Neural progenitor cell (in vitro differentiated cells): ENCODE measurements around the gene MSH2. TPM values are rescaled to one million over a fixed set of nuclear protein-coding genes. Genes with fewer than 3 reads are reported as not detected.
"Not testable (repeated sequence)": the region's sequence is repeated elsewhere in the genome, so short reads cannot be mapped to it uniquely, and the experiment has no call there.

Source experiments
- DNase-seq: peaks from one replicate; pipeline ENCODE4 v3.0.0-alpha.2; 2016; ENCODE audit warnings: low spot score
- H2AFZ ChIP-seq: fragments of 200-600 bp; sonication (generic); replicated peaks from 2 replicates; pipeline ENCODE4 v1.6.1; 2016; ENCODE audit warnings: antibody characterized with exemption
- H3F3A ChIP-seq: fragments of 200-600 bp; sonication (generic); 2 replicates; pipeline ENCODE4 v1.6.1; 2016; ENCODE audit warnings: antibody characterized with exemption, low read depth
- H3K27ac ChIP-seq: fragments of 200-600 bp; sonication (generic); 2 replicates; pipeline ENCODE4 v1.5.1; 2016; ENCODE audit warnings: mild to moderate bottlenecking
- H3K27me3 ChIP-seq: fragments of 200-600 bp; sonication (generic); 2 replicates; pipeline ENCODE4 v1.6.1; 2016; ENCODE audit warnings: mild to moderate bottlenecking, moderate library complexity
- H3K36me3 ChIP-seq: fragments of 200-600 bp; sonication (generic); 2 replicates; pipeline ENCODE4 v1.5.1; 2016
- H3K4me1 ChIP-seq: fragments of 200-600 bp; sonication (generic); 2 replicates; pipeline ENCODE4 v1.6.1; 2016; ENCODE audit warnings: mixed run types
- H3K4me2 ChIP-seq: fragments of 200-600 bp; sonication (generic); 2 replicates; pipeline ENCODE4 v1.6.1; 2016
- H3K4me3 ChIP-seq: fragments of 200-600 bp; sonication (generic); 2 replicates; pipeline ENCODE4 v1.5.1; 2016
- H3K79me2 ChIP-seq: fragments of 200-600 bp; sonication (generic); 2 replicates; pipeline ENCODE4 v1.6.1; 2016; ENCODE audit warnings: low read depth
- H3K9ac ChIP-seq: fragments of 200-600 bp; sonication (generic); 2 replicates; pipeline ENCODE4 v1.6.1; 2016
- H3K9me3 ChIP-seq: fragments of 200-600 bp; sonication (generic); 2 replicates; pipeline ENCODE4 v1.5.1; 2016; ENCODE audit warnings: low read depth
- H4K20me1 ChIP-seq: fragments of 200-600 bp; sonication (generic); 2 replicates; pipeline ENCODE4 v1.6.1; 2016; ENCODE audit warnings: low read depth
- H3K27ac Mint-ChIP-seq: 3 replicates; pipeline ENCODE4 v1.8.0; 2021; ENCODE audit warnings: mixed read lengths
- H3K27me3 Mint-ChIP-seq: 2 replicates; pipeline ENCODE4 v1.8.0; 2022; ENCODE audit warnings: low read depth, mild to moderate bottlenecking, inconsistent platforms, moderate library complexity, mixed read lengths; ENCODE audit not compliant: insufficient read depth
- H3K36me3 Mint-ChIP-seq: 3 replicates; pipeline ENCODE4 v1.8.0; 2021; ENCODE audit warnings: mixed read lengths
- H3K4me1 Mint-ChIP-seq: 3 replicates; pipeline ENCODE4 v1.8.0; 2021; ENCODE audit warnings: mixed read lengths
- H3K4me3 Mint-ChIP-seq: 3 replicates; pipeline ENCODE4 v1.8.0; 2021; ENCODE audit warnings: mild to moderate bottlenecking, moderate library complexity, mixed read lengths
- H3K9me3 Mint-ChIP-seq: 3 replicates; pipeline ENCODE4 v1.8.0; 2020; ENCODE audit warnings: mixed read lengths
- CTCF ChIP-seq: fragments of 200-600 bp; sonication (generic); IDR thresholded peaks from 2 replicates; pipeline ENCODE4 v1.5.1; 2017; ENCODE audit warnings: antibody characterized with exemption, mild to moderate bottlenecking
- EZH2 ChIP-seq: fragments of 200-600 bp; sonication (generic); IDR thresholded peaks from 2 replicates; pipeline ENCODE4 v1.6.1; 2017; ENCODE audit warnings: antibody characterized with exemption, mild to moderate bottlenecking, moderate library complexity
- EZH2phosphoT487 ChIP-seq: fragments of 200-600 bp; sonication (generic); IDR thresholded peaks from 2 replicates; pipeline ENCODE4 v1.6.1; 2017; ENCODE audit warnings: antibody characterized with exemption
- total RNA-seq: library from RNA; depleted of rRNA; stranded (reverse); fragments of >200 nt; gene quantifications from 2 replicates; pipeline ENCODE4 v1.2.3, GENCODE V29; 2015; ENCODE audit warnings: low replicate concordance

The MSH2 gene
- total RNA-seq, 1 donor from 2014 or later, result 134 TPM

GRCh38 chr2:47360927-47361326 lies 42.0 kb upstream of the MSH2 start:
- no peak overlapping the region for H3K9ac ChIP-seq
- H3K4me3 Mint-ChIP-seq, result no peak overlapping the region
- no peak overlapping the region for H3K27ac Mint-ChIP-seq
- H3K27me3 ChIP-seq, result no peaks in the 10 kb centered on the region
- DNase-seq, result no peak
- H3K27me3 Mint-ChIP-seq, result peaks cover 5% of the 10 kb centered on the region
- H3K36me3 Mint-ChIP-seq, result no peaks in the 10 kb centered on the region
- no peaks in the 10 kb centered on the region for H3K4me1 ChIP-seq
- no peaks in the 10 kb centered on the region for H3K36me3 ChIP-seq
- no peak overlapping the region for H3K27ac ChIP-seq
- TF ChIP-seq CTCF (no peak), EZH2phosphoT487 (no peak), EZH2 (no peak)
- no peaks in the 10 kb centered on the region for H3K9me3 Mint-ChIP-seq
- H3K9me3 ChIP-seq, result no peaks in the 10 kb centered on the region
- no peaks in the 10 kb centered on the region for H3K79me2 ChIP-seq
- H3F3A ChIP-seq, result no peaks in the 10 kb centered on the region
- H3K4me2 ChIP-seq, result no peak overlapping the region
- no peak overlapping the region for H3K4me3 ChIP-seq
- H4K20me1 ChIP-seq, result no peaks in the 10 kb centered on the region
- no peak overlapping the region for H2AFZ ChIP-seq
- H3K4me1 Mint-ChIP-seq, result peaks cover 15% of the 10 kb centered on the region

- H3K9me3 Mint-ChIP-seq, DNase-seq, H3K4me1 ChIP-seq, H3K27me3 ChIP-seq, H3K36me3 ChIP-seq, H3K27ac ChIP-seq, H4K20me1 ChIP-seq, H3K4me2 ChIP-seq, H3K27me3 Mint-ChIP-seq, H3F3A ChIP-seq, H3K9ac ChIP-seq, H3K4me3 ChIP-seq, H3K9me3 ChIP-seq, H3K4me3 Mint-ChIP-seq, H3K79me2 ChIP-seq, H3K36me3 Mint-ChIP-seq: not testable (repeated sequence)
- Mint-ChIP-seq H3K27ac (peak overlapping the region; percentile 12), H3K4me1 (peaks cover 15% of the 10 kb centered on the region)
- peak overlapping the region; percentile 10 for H2AFZ ChIP-seq
Observed at GRCh38 chr2:47361505-47362229, 41.3 kb upstream of the MSH2 start.

- Histone ChIP-seq H3K4me3 (no peak overlapping the region), H3K9ac (no peak overlapping the region), H3K4me2 (no peak overlapping the region), H3K36me3 (no peaks in the 10 kb centered on the region), H3K27ac (no peak overlapping the region), H3K27me3 (peaks cover 34% of the 10 kb centered on the region), H2AFZ (no peak overlapping the region), H3K9me3 (no peaks in the 10 kb centered on the region), H4K20me1 (no peaks in the 10 kb centered on the region), H3K79me2 (peaks cover 3% of the 10 kb centered on the region), H3K4me1 (peaks cover 2% of the 10 kb centered on the region), H3F3A (peaks cover 20% of the 10 kb centered on the region)
- Mint-ChIP-seq H3K27me3 (peaks cover 10% of the 10 kb centered on the region), H3K36me3 (no peaks in the 10 kb centered on the region), H3K4me1 (peaks cover 10% of the 10 kb centered on the region), H3K27ac (no peak overlapping the region), H3K9me3 (peaks cover under 1% of the 10 kb centered on the region), H3K4me3 (no peak overlapping the region)
- peak; percentile 41 for DNase-seq
- no peak for TF ChIP-seq EZH2phosphoT487
- no peak for TF ChIP-seq EZH2
- TF ChIP-seq CTCF, result peak; percentile 36
Observed at GRCh38 chr2:47373747-47374146, 29.2 kb upstream of the MSH2 start.

- Histone ChIP-seq H3K4me3 (no peak overlapping the region), H4K20me1 (no peaks in the 10 kb centered on the region), H3K36me3 (no peaks in the 10 kb centered on the region), H3K9ac (no peak overlapping the region), H3K79me2 (peaks cover 3% of the 10 kb centered on the region), H3K27ac (no peak overlapping the region), H3K27me3 (peaks cover 19% of the 10 kb centered on the region), H3K4me2 (no peak overlapping the region), H2AFZ (no peak overlapping the region), H3F3A (peaks cover 14% of the 10 kb centered on the region), H3K4me1 (no peaks in the 10 kb centered on the region), H3K9me3 (no peaks in the 10 kb centered on the region)
- TF ChIP-seq EZH2phosphoT487 (no peak), EZH2 (no peak), CTCF (no peak)
- H3K9me3 Mint-ChIP-seq, result no peaks in the 10 kb centered on the region
- H3K4me1 Mint-ChIP-seq, result peaks cover 9% of the 10 kb centered on the region
- no peak overlapping the region for H3K27ac Mint-ChIP-seq
- no peak overlapping the region for H3K4me3 Mint-ChIP-seq
- H3K36me3 Mint-ChIP-seq, result no peaks in the 10 kb centered on the region
- no peak for DNase-seq
- peaks cover 8% of the 10 kb centered on the region for H3K27me3 Mint-ChIP-seq
Observed at GRCh38 chr2:47375307-47375706, 27.6 kb upstream of the MSH2 start.
